Measurements from ENCODE around the gene TNPO3.

DNA sequence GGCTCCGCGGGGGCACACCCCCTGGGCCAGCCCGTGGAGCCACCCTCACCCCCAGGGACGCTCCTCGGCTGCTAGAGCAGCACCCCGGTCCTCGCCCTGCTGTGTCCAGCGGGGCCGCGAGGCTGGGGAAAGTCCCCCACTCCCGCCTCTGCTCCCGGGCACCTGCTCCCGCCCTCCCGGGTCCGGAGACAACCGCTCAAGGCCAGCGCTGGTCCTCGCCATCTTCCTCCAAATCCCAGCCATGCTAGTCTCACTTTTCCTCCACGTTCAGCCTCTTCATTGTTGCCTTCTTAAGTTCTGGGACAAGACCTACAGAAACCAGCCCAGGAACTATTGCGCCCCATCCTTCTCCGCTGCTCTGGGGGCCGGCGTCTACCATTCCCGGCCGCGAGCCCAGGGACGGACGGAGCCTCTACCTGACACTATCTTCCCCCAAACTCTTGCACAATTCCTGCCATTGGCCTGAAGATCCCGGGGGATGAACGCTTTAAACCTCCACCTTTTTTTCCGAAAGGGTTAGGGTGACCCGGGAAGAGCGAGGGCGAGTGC lies 139.6 kb downstream of the TNPO3 start:
- TF ChIP-seq, protein P1, sequence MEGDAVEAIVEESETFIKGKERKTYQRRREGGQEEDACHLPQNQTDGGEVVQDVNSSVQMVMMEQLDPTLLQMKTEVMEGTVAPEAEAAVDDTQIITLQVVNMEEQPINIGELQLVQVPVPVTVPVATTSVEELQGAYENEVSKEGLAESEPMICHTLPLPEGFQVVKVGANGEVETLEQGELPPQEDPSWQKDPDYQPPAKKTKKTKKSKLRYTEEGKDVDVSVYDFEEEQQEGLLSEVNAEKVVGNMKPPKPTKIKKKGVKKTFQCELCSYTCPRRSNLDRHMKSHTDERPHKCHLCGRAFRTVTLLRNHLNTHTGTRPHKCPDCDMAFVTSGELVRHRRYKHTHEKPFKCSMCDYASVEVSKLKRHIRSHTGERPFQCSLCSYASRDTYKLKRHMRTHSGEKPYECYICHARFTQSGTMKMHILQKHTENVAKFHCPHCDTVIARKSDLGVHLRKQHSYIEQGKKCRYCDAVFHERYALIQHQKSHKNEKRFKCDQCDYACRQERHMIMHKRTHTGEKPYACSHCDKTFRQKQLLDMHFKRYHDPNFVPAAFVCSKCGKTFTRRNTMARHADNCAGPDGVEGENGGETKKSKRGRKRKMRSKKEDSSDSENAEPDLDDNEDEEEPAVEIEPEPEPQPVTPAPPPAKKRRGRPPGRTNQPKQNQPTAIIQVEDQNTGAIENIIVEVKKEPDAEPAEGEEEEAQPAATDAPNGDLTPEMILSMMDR (conservative IDR thresholded peaks at IDR 0.05; ENCODE audit: low read length), result no peak
- TF ChIP-seq EZH2phosphoT487 (IDR thresholded peaks at IDR 0.05; ENCODE audit: borderline replicate concordance, low read depth, low read length), result no peak
